Measurements from ENCODE around the gene LRRC3C.

Gene LRRC3C

DNA sequence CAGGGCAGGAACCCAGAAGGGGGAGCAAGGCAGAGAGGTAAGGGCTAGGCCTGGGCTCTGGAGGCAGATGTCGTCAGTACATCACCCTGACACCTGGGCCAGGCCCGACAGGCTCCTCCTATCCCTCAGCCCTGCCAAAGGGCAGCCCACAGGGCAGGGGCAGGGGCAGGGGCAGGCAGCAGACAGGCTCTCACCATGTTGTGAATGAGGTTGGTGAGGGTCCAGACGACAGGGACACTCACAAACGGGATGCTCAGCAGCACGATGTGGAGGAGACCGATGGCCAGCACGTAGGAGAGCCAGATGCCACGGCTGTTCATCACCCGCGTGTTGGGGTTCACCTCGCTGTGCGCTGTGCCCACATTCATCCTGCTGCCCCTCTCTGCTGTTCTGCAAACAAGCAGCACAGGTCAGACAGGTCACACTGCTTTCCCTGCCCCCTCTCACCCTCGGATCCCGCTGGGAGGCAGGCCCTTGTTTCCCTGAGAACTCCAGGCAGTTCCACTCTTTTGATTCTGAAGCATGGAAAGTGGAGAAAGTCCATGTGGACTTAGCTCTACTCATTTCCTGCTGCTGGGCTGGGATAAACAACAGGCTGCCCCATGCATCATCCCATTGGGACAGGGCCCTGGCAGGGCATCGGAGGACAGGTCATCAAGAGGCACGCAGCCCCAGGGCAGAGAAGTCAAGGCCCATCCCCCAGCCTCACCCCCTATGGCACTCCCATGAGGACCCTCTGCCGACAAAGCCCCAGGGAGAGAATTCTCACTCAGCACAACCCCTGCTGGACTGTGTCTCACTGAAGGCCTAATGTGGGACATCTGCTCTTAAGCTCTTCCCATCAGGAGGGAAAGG, 3.5 kb upstream of the LRRC3C start:
- no peak overlapping the region for H3K27ac ChIP-seq
- DNase-seq (ENCODE audit: low read depth, low spot score): no peak

GRCh38 chr17:39924691-39925055, 2.9 kb upstream of the LRRC3C start:
- H3K27ac ChIP-seq: no peak overlapping the region
- DNase-seq (ENCODE audit: low read depth, low spot score): no peak

- no peak for DNase-seq (ENCODE audit: low read depth, low spot score)
- no peak overlapping the region for H3K27ac ChIP-seq
These were observed 2.0 kb upstream of the LRRC3C start for GRCh38 chr17:39925282-39926134.

DNA sequence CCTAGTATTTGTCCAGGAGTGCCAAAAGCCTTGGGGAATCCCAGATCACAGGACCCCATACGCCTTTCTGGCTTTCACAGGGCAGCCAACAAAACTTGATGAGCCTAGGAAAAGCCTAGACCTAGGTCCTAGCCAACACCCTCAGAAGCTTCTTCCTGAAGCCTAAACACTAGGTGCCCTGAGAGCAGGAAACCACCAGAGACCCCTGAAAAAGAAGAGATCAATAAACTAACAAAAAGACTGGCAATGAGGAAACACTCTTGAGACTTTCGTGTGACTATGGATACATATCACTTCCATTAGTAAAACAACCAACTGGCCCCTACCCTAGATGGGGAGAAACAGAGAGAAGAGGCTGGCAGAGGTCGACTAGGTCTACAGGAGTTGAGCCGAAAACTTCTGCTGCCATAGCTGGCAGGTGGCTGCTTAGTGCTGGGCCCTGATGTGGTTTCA, 1.4 kb upstream of the LRRC3C start:
- no peak for DNase-seq (ENCODE audit: low read depth, low spot score)

DNA sequence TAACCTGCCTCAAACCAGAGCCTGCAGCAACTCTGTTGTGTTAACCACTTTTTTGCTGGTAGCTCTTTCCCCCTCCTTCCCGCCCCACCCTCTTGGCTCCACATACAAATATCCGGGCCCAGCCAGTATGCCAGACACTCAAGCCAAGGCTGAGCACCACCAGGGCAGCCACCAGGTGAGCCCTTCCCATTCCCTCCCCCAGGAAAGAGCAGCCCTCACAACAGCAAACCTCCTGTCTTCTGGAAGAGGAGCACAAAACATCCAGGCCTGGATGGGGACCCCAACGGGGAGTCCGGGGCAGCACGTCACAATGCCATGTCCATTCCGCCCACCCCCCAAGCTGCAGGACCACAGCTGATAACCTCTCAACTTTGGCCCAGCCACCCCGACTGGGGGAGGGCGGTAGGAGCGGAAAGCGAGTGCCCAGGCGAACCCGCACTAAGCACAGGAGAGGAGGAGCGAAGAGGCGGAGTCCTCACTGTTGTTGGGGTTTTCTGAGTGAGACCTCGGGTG, 888 bp upstream of the LRRC3C start:
- no peak for DNase-seq (ENCODE audit: low read depth, low spot score)
- peak overlapping the region; percentile 82 for H3K27ac ChIP-seq

More for the DNA sequence above, 1.4 kb upstream of the LRRC3C start:
- H3K27ac ChIP-seq: peak overlapping the region; percentile 82

DNA sequence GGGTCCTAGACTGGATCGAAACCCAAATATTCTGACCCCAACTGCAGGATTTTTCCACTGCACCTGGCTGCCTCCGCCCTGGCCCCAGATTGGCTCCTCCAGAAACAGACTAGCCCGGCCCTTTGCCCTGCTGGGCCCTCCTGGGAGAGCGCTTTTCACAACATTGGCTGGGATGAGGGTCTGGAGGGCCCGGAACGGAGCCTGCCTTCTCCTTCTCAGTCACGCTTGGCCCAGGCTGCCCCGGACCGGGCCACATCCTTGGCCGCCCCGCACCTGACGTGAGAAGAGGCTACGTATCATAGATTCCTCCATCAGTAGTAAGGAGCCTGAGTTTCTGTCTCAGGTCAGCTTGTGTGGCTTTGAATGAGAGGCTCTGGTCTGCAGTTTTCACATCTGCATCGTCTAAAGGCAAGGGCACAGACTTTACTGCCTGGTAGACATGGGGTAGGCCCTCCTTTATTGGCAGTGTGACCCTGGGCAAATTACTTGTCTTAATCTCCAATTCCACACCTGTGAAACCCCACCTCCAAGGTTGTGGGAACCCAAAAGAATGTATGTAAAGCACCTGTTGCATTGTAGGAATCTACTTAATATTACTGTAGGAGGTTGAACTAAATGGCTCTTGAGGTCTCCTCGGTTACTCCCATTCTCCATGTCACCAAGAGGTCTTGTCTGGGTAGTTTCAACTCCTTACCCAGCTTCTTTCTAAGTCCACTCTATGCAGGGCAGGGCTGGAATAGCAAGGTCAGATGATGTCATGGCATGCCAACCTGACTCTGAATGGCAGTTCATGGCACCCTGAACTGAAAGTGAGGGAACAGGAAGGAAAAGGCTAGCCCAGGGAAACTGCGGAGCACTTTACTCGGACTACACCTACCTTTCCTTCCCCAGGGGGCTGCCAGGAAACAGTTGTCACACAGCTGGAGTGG, 661 bp downstream of the LRRC3C start:
- peak overlapping the region; percentile 82 for H3K27ac ChIP-seq

DNA sequence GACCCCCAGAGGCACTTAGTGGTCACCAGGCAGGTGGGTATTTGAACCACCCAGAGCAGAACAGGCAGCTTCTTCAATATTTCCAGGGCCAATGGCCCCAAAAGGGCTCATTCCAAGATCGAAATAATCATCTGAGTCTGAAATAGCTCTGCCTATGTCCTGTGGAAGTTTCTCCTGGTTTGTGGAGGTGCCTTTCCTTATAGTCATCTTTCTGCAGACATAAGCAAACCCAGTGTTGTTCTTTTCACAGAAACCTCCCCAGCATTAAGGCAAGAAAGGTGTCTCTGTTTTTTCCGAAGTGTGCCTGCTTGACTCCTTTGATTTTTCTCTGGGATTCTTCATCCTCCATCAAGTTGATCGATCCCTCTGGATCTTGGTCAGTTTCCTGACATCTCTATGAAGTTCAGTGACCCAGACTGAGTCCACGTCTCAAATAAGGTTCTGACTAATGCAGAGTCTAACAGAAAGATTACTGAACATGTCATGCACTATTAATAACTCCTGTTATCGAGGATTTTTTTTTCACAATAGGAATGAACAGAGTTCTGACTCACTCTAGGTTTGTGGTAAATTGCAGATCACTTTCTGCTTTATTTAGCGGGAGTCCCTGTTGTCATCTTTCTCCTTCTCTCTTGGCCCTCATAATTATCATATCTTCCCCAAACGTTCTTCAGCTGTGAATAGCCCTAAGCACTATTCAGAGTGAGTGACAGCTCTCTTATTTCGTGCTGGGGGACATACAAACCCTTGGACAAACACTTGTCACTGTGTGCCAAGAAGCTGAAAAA, 1.5 kb downstream of the LRRC3C start:
- peak; percentile 68 for DNase-seq (ENCODE audit: low read depth, low spot score)
- H3K27ac ChIP-seq: peak overlapping the region; percentile 82

More for the DNA sequence above, 661 bp downstream of the LRRC3C start:
- DNase-seq (ENCODE audit: low read depth, low spot score): no peak

GRCh38 chr17:39929646-39930407, 2.3 kb downstream of the LRRC3C start:
- H3K27ac ChIP-seq: peak overlapping the region; percentile 82
- no peak for DNase-seq (ENCODE audit: low read depth, low spot score)

DNA sequence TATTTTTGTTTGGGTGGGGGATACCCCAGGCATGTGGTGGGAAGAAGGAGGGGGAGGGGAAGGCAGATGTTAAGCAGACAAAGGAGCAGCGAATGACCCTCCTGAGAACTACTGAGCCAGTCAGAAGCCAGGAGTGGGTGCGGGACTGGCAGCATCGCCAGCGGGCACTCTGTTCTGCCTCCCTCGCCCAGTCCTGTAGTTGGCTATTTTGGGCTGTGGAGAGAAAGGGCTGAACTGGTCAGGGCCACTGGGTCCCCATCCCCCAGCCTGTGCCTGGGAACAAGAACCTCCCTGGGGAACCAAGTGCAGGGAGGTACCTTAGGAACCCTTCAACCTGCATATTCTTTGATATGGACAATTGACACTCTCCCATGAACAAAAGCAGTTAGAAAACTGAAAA, 6.4 kb downstream of the LRRC3C start:
- DNase-seq (ENCODE audit: low read depth, low spot score): no peak
- no peak overlapping the region for H3K27ac ChIP-seq

DNA sequence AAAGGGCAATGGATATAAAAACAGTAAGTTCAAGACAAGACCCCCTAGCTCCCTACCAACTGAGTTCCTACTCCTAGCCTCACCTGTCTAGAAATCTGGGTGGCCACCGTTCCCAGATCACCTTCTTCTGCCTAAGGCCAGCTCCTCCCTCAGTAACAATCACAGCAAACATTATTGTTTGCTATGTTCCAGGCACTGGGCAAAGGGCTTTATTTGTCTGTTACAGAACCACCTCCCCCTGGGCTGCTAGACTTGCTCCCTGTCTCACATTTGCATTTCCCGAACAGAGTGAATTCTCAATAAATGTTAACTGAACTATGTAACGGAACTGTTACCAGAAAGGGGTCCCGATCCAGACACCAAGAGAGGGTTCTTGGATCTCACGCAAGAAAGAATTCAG, 6.8 kb downstream of the LRRC3C start:
- no peak overlapping the region for H3K27ac ChIP-seq
- no peak for DNase-seq (ENCODE audit: low read depth, low spot score)

- DNase-seq (ENCODE audit: low read depth, low spot score): no peak
These were observed 8.4 kb downstream of the LRRC3C start for GRCh38 chr17:39935909-39936308.

GRCh38 chr17:39937447-39937846, 9.9 kb downstream of the LRRC3C start:
- DNase-seq (ENCODE audit: low read depth, low spot score): no peak

More at GRCh38 chr17:39935909-39936308, 8.4 kb downstream of the LRRC3C start:
- H3K27ac ChIP-seq: no peak overlapping the region

GRCh38 chr17:39938140-39938869, 10.8 kb downstream of the LRRC3C start:
- no peak overlapping the region for H3K27ac ChIP-seq
- DNase-seq (ENCODE audit: low read depth, low spot score): no peak

More at GRCh38 chr17:39937447-39937846, 9.9 kb downstream of the LRRC3C start:
- no peak overlapping the region for H3K27ac ChIP-seq

GRCh38 chr17:39939106-39939505, 11.6 kb downstream of the LRRC3C start:
- no peak overlapping the region for H3K27ac ChIP-seq

GRCh38 chr17:39939588-39940419, 12.3 kb downstream of the LRRC3C start:
- no peak overlapping the region for H3K27ac ChIP-seq
- DNase-seq (ENCODE audit: low read depth, low spot score): no peak

More at GRCh38 chr17:39939106-39939505, 11.6 kb downstream of the LRRC3C start:
- DNase-seq (ENCODE audit: low read depth, low spot score): no peak

DNA sequence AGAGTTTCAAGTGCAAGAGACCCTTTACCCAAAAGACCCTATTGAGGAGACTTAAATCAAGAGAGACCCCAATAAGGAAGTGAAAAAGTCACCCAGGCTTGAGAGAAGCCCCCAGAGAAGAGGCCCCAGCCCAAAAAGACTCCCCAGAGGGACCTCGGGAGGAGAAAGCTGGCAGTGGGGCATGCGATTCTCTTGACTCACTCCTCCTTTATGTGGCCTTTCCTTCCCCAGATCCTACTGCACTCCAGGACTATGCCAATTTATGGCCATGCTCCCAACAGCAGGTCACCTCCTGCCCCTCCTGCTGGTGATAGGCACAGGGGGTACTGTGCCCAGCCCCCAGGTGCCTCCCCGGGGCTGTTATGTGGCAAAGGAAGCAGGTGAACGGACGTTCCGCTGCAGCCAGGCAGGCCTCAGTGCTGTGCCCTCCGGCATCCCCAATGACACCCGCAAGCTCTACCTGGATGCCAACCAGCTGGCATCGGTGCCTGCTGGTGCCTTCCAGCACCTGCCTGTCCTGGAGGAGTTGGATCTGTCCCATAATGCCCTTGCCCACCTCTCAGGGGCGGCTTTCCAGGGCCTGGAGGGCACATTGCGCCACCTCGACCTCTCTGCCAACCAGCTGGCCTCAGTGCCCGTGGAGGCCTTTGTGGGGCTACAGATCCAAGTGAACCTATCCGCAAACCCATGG, 16.3 kb downstream of the LRRC3C start:
- no peak for DNase-seq (ENCODE audit: low read depth, low spot score)
- no peak overlapping the region for H3K27ac ChIP-seq

Data from epithelial cell of prostate (primary cell).